GM12878 (cell line): ENCODE measurements around the gene UVRAG.

Experiments
- ATF7 ChIP-seq: fragments of 450-650 bp; IDR thresholded peaks from 2 replicates; pipeline ENCODE4 v1.6.1; 2016; ENCODE audit warnings: low read depth, mild to moderate bottlenecking
- CEBPB ChIP-seq, 2 experiments: fragments of 150-350 bp in 1 of 2; IDR thresholded peaks; 2 replicates each; pipeline ENCODE4 v1.6.1; 2012 to 2014; ENCODE audit warnings: low read depth in 2 of 2, low read length in 2 of 2, borderline replicate concordance in 1 of 2, inconsistent platforms in 1 of 2
- EP300 ChIP-seq, 2 experiments: fragments of 150-350 bp in 1 of 2; IDR thresholded peaks; 2 replicates each; pipeline ENCODE4 v1.6.1; 2011 to 2012; ENCODE audit warnings: low read depth in 2 of 2, low read length in 2 of 2, borderline replicate concordance in 1 of 2, improper control_type of control experiment in 1 of 2, inconsistent platforms in 1 of 2; ENCODE audit not compliant: control insufficient read depth in 1 of 2
- FOS ChIP-seq: IDR thresholded peaks from 3 replicates; pipeline ENCODE4 v1.6.1; 2011; ENCODE audit warnings: borderline replicate concordance; ENCODE audit not compliant: insufficient read length; ENCODE audit errors: extremely low read depth
- HDAC2 ChIP-seq: fragments of 200-600 bp; sonication (generic); IDR thresholded peaks from 2 replicates; pipeline ENCODE4 v1.6.1; 2017
- MYC ChIP-seq: IDR thresholded peaks from 2 replicates; pipeline ENCODE4 v1.6.1; 2011; ENCODE audit warnings: mild to moderate bottlenecking, low read length, moderate library complexity, inconsistent platforms; ENCODE audit not compliant: insufficient read depth, insufficient replicate concordance, insufficient read length, severe bottlenecking
- NRF1 ChIP-seq: conservative IDR thresholded peaks from 2 replicates; pipeline ENCODE4 v1.6.1; 2011; ENCODE audit warnings: mild to moderate bottlenecking, low read depth, low read length, improper control_type of control experiment
- RAD21 ChIP-seq: IDR thresholded peaks from 2 replicates; pipeline ENCODE4 v1.6.1; 2011; ENCODE audit warnings: mild to moderate bottlenecking, low read depth, low read length, moderate library complexity; ENCODE audit not compliant: insufficient read depth
- TF ChIP-seq, protein P1 (sequence below), 3 experiments: IDR thresholded peaks in 2 of 3; conservative IDR thresholded peaks in 1 of 3; 2 replicates each; pipeline ENCODE4 v1.5.1; 2011; ENCODE audit warnings: low read depth in 3 of 3, low read length in 3 of 3, mild to moderate bottlenecking in 3 of 3, control low read depth in 2 of 3, moderate library complexity in 2 of 3, inconsistent platforms in 1 of 3, mixed read lengths in 1 of 3; ENCODE audit not compliant: control insufficient read depth in 2 of 3, insufficient read depth in 1 of 3; ENCODE audit errors: extremely low read depth in 1 of 3
- TF ChIP-seq, protein P2 (sequence below): IDR thresholded peaks from 2 replicates; pipeline ENCODE4 v1.6.1; 2012; ENCODE audit warnings: low read depth, low read length, improper control_type of control experiment

DNA sequence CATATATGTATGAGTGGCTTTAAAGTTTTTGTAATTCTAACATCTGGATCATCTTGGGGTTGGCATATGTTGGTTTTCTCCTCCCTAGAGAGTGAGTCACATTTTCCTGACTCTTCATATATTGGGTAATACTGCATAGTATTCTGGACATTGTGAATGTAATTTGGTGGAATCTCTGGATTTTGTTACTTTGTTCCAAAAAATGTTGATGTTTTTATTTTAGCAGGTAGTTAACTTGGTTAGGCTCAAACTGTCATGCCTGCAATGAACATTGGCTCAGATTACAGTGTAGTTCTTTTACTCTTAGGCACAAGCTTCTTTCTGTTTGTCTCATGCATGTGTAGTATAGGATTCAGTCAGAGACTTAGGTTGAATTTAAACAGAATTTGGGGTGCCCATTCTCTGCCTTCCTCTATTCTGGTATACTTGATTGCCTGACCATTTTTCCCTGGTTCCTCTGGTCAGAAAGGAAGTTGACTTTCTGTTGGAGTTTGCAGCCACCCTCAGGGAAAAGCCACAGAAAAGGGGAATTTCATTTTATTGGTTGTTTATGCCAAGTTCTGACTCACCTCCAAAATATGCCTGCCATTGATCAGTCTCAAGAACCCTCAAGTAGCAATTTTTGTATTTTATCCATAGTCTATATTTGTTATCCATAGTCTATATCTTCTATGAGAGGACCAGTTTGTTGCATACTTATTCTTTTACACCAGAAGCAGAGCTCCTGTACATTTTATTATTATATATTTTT, 151.7 kb downstream of the UVRAG start:
- no peak for TF ChIP-seq FOS
- no peak for TF ChIP-seq ATF7
- no peak for TF ChIP-seq RAD21
- TF ChIP-seq, protein P1, sequence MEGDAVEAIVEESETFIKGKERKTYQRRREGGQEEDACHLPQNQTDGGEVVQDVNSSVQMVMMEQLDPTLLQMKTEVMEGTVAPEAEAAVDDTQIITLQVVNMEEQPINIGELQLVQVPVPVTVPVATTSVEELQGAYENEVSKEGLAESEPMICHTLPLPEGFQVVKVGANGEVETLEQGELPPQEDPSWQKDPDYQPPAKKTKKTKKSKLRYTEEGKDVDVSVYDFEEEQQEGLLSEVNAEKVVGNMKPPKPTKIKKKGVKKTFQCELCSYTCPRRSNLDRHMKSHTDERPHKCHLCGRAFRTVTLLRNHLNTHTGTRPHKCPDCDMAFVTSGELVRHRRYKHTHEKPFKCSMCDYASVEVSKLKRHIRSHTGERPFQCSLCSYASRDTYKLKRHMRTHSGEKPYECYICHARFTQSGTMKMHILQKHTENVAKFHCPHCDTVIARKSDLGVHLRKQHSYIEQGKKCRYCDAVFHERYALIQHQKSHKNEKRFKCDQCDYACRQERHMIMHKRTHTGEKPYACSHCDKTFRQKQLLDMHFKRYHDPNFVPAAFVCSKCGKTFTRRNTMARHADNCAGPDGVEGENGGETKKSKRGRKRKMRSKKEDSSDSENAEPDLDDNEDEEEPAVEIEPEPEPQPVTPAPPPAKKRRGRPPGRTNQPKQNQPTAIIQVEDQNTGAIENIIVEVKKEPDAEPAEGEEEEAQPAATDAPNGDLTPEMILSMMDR (IDR thresholded peaks at IDR 0.05 in 2 of 3, conservative IDR thresholded peaks at IDR 0.05 in 1 of 3; ENCODE audit: control insufficient read depth in 2 of 3, extremely low read depth in 1 of 3, insufficient read depth in 1 of 3, low read depth in 3 of 3, low read length in 3 of 3): no peak
- TF ChIP-seq, protein P2, sequence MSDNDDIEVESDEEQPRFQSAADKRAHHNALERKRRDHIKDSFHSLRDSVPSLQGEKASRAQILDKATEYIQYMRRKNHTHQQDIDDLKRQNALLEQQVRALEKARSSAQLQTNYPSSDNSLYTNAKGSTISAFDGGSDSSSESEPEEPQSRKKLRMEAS: no peak
- TF ChIP-seq CEBPB (IDR thresholded peaks at IDR 0.05; ENCODE audit: borderline replicate concordance in 1 of 2, low read depth in 2 of 2, low read length in 2 of 2): no peak
- TF ChIP-seq EP300 (IDR thresholded peaks at IDR 0.05; ENCODE audit: borderline replicate concordance in 1 of 2, control insufficient read depth in 1 of 2, low read depth in 2 of 2, low read length in 2 of 2): no peak
- TF ChIP-seq HDAC2: no peak
- TF ChIP-seq NRF1: no peak
- TF ChIP-seq MYC: no peak
